Mucosa of rectum (tissue), 2 donors: ENCODE data around the gene DNAJC24.

ENCODE experiments used
- H3K27ac ChIP-seq, 2 donors: one replicate each; pipeline ENCODE4 v1.7.0; 2013; ENCODE audit warnings: inconsistent platforms in 2 of 2, low read depth in 2 of 2, low read length in 2 of 2
- H3K27me3 ChIP-seq, 2 donors: one replicate each; pipeline ENCODE4 v1.7.0; 2013; ENCODE audit warnings: low read length in 2 of 2; ENCODE audit not compliant: control insufficient read depth in 2 of 2, insufficient read depth in 2 of 2
- H3K36me3 ChIP-seq, 2 donors: one replicate each; pipeline ENCODE4 v1.7.0; 2013; ENCODE audit warnings: low read length in 2 of 2; ENCODE audit not compliant: control insufficient read depth in 2 of 2, insufficient read depth in 2 of 2
- H3K4me1 ChIP-seq, 2 donors: one replicate each; pipeline ENCODE4 v1.7.0; 2013; ENCODE audit warnings: low read length in 2 of 2, mild to moderate bottlenecking in 1 of 2; ENCODE audit not compliant: control insufficient read depth in 2 of 2, insufficient read depth in 2 of 2
- H3K4me3 ChIP-seq, 2 donors: one replicate each; pipeline ENCODE4 v1.7.0; 2013; ENCODE audit warnings: low read length in 2 of 2
- H3K9ac ChIP-seq, 2 donors: one replicate each; pipeline ENCODE4 v1.7.0; 2013; ENCODE audit warnings: low read length in 2 of 2, low read depth in 1 of 2, mild to moderate bottlenecking in 1 of 2
- H3K9me3 ChIP-seq, 2 donors: one replicate each; pipeline ENCODE4 v1.7.0; 2013; ENCODE audit warnings: low read length in 2 of 2; ENCODE audit not compliant: control insufficient read depth in 2 of 2
- donor health status: healthy.
- donor health status: Normal muscosa, but diverticular disease.

Gene DNAJC24

DNA sequence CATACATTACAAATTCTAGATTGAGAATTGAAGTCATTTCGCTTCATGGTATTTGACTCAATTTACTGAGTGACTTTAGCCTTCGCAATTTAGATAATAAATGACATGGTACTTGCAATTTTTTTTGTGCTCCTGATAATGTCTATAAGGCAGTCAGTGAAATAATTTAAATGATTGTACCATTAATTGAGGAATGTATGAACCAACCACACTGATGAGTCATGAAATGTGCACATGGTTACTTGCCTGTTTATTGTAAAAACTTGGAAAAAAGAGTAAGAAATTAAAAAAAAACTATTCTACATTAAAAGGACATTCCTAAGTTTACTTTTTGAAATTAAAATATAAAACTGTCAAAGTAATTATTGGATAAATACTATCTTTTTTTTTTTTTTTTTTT is 43.3 kb downstream of the DNAJC24 start:
- Histone ChIP-seq H3K9me3 (no peaks in the 10 kb centered on the region), H3K4me1 (no peaks in the 10 kb centered on the region), H3K4me3 (no peak overlapping the region), H3K9ac (no peak overlapping the region), H3K36me3 (peaks cover 4 to 7% of the 10 kb centered on the region in 2 donors), H3K27me3 (no peaks in the 10 kb centered on the region), H3K27ac (no peak overlapping the region)

DNA sequence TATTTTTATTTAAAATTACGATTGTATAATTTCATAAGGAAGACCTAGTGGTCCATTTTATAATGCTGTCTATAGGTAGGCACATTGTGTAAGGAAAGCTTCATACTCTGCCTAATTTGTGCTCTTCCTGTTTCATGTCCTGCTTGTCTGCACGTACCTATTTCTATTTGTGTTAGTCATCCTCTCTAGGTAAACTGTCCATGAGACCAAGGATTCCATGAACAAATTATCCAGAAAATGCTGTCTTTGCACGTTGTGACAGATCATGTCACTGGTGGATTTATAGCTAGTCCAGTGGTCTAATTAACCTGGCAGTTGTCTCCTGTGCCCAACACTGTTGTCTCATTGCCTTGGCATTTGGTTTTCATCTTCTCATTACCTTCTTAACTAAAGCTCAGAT is 44.7 kb downstream of the DNAJC24 start:
- Histone ChIP-seq H3K4me1 (no peaks in the 10 kb centered on the region), H3K9ac (no peak overlapping the region), H3K9me3 (no peaks in the 10 kb centered on the region), H3K27ac (no peak overlapping the region), H3K36me3 (peaks cover 4 to 7% of the 10 kb centered on the region in 2 donors), H3K4me3 (no peak overlapping the region), H3K27me3 (no peaks in the 10 kb centered on the region)

- Histone ChIP-seq H3K4me1 (no peaks in the 10 kb centered on the region), H3K9ac (no peak overlapping the region), H3K27me3 (no peaks in the 10 kb centered on the region), H3K9me3 (no peaks in the 10 kb centered on the region), H3K4me3 (no peak overlapping the region), H3K36me3 (peaks cover 4 to 7% of the 10 kb centered on the region in 2 donors), H3K27ac (no peak overlapping the region)
Measured at GRCh38 chr11:31415435-31415834, 45.8 kb downstream of the DNAJC24 start.

GRCh38 chr11:31417357-31417756 is 47.7 kb downstream of the DNAJC24 start:
- no peaks in the 10 kb centered on the region for H3K9me3 ChIP-seq
- H3K36me3 ChIP-seq, result peaks cover 4 to 7% of the 10 kb centered on the region in 2 donors
- no peak overlapping the region for H3K4me3 ChIP-seq
- H3K27ac ChIP-seq, result no peak overlapping the region
- no peaks in the 10 kb centered on the region for H3K27me3 ChIP-seq
- no peaks in the 10 kb centered on the region for H3K4me1 ChIP-seq
- H3K9ac ChIP-seq, result no peak overlapping the region

- Histone ChIP-seq H3K9ac (no peak overlapping the region), H3K9me3 (no peaks in the 10 kb centered on the region), H3K4me1 (no peaks in the 10 kb centered on the region), H3K27ac (no peak overlapping the region), H3K27me3 (no peaks in the 10 kb centered on the region), H3K36me3 (peaks cover 4 to 7% of the 10 kb centered on the region in 2 donors), H3K4me3 (no peak overlapping the region)
Measured at GRCh38 chr11:31417816-31418215, 48.2 kb downstream of the DNAJC24 start.

DNA sequence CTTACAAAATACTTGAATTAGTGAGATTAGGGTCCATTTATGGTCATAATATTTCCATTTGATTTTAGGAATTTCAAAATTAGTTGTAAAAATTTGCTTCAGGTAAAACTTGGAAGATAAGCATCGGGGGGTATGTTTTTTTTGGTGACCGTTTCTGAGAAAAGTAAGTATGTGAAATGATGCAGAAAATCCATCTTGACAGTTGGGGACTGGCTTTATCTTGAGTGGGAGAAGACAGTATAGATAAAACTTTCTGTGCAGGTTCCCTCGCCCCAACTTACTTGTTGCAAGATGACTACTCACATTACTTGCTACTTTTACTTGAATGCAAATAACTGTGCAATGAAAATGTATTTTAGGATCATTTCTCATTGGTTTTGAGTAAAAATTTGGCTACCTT is 49.5 kb downstream of the DNAJC24 start:
- no peaks in the 10 kb centered on the region for H3K9me3 ChIP-seq
- H3K36me3 ChIP-seq, result peaks cover 4 to 7% of the 10 kb centered on the region in 2 donors
- H3K9ac ChIP-seq, result no peak overlapping the region
- no peaks in the 10 kb centered on the region for H3K27me3 ChIP-seq
- no peaks in the 10 kb centered on the region for H3K4me1 ChIP-seq
- H3K27ac ChIP-seq, result no peak overlapping the region
- no peak overlapping the region for H3K4me3 ChIP-seq

DNA sequence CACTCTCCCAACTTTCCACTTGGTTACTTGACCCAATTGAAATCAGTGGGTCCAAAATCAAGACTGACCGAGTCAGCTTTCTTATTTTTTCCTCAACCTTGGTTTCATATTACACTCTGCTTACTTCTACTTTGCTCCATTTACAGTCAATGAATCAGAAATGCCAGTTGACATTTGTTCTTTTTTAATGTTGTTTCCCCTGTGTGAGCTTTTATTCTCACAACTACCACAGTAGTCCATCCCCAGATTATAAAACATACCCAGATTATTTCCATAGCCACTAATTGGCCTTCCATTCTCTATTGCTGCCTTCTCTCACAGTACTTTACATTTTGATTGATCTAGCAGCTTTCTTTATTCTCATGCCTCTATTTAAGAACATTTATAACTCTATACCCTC is 50.0 kb downstream of the DNAJC24 start:
- Histone ChIP-seq H3K4me1 (no peaks in the 10 kb centered on the region), H3K36me3 (peaks cover 2 to 7% of the 10 kb centered on the region in 2 donors), H3K9ac (no peak overlapping the region), H3K27ac (no peak overlapping the region), H3K9me3 (no peaks in the 10 kb centered on the region), H3K4me3 (no peak overlapping the region), H3K27me3 (no peaks in the 10 kb centered on the region)

DNA sequence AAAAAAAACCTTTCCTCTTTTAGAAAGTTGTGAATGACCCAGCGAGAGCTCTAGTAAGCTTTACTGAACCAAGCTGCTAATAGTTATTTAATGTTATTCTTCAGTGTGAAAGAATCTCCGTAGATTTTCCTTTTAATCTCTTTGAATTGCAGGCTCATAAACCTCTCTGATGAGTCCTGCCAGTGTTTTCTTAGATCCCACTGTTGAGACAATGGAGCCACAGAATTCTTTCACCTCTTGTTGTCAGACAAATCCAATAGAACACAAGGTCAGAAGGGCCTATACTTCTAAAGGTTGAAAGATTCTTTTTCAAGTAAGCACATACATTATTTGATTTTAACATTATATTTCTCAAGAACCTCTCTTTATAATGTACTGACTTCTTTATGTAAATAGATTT is 52.2 kb downstream of the DNAJC24 start:
- no peak overlapping the region for H3K4me3 ChIP-seq
- H3K36me3 ChIP-seq, result no peaks in the 10 kb centered on the region
- H3K9ac ChIP-seq, result no peak overlapping the region
- H3K4me1 ChIP-seq, result no peaks in the 10 kb centered on the region
- H3K9me3 ChIP-seq, result no peaks in the 10 kb centered on the region
- H3K27me3 ChIP-seq, result no peaks in the 10 kb centered on the region
- H3K27ac ChIP-seq, result no peak overlapping the region

GRCh38 chr11:31422703-31423102 is 53.0 kb downstream of the DNAJC24 start:
- Histone ChIP-seq H3K9me3 (no peaks in the 10 kb centered on the region), H3K27me3 (no peaks in the 10 kb centered on the region), H3K27ac (no peak overlapping the region), H3K4me3 (no peak overlapping the region), H3K9ac (no peak overlapping the region), H3K4me1 (no peaks in the 10 kb centered on the region), H3K36me3 (no peaks in the 10 kb centered on the region)

DNA sequence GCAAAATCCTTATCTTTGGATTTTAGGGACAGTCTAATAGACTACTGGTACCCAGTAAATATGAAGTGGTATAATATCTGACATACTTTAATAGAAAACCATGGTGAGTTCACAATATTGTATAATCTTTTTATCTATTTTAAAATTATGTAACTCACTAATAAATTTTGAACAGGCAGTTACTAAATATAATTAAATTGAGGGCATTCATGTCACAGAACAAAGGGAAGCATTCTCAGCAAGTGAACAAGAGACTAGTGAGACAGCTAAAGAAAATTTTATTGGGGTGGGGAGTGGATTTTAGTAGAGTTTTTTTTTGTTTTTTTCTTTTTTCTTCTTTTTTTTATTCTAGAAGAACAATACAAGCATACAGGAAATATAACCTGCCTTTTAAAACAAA is 55.0 kb downstream of the DNAJC24 start:
- H3K9ac ChIP-seq, result no peak overlapping the region
- H3K27me3 ChIP-seq, result no peaks in the 10 kb centered on the region
- no peak overlapping the region for H3K4me3 ChIP-seq
- H3K27ac ChIP-seq, result no peak overlapping the region
- H3K4me1 ChIP-seq, result no peaks in the 10 kb centered on the region
- H3K36me3 ChIP-seq, result peaks cover 0 to 3% of the 10 kb centered on the region in 2 donors
- H3K9me3 ChIP-seq, result no peaks in the 10 kb centered on the region

DNA sequence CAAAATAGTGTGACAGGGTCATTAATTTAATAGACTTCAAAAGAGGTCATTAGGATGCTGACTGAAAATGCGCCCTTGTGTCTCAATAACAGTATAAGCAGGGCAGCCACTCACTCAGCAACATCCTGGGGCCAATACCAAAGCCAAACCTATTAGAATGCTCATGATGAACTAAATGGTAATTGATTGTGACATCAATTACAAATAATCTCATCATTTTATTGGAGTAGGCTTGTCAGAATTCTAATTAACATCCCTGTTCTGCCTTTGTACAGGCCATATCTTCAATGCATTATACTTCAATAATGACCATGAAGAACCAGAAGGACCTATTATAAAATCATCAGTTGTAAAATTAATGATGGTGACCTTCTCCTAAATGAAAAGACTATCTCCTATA is 64.2 kb downstream of the DNAJC24 start:
- H3K27ac ChIP-seq, result no peak overlapping the region
- no peak overlapping the region for H3K9ac ChIP-seq
- H3K4me1 ChIP-seq, result no peaks in the 10 kb centered on the region
- H3K4me3 ChIP-seq, result no peak overlapping the region
- no peaks in the 10 kb centered on the region for H3K27me3 ChIP-seq
- peaks cover 2 to 5% of the 10 kb centered on the region in 2 donors for H3K36me3 ChIP-seq
- no peaks in the 10 kb centered on the region for H3K9me3 ChIP-seq
